GM23338 (cell line): ENCODE results near the gene TXNL4B.

Source experiments
- CREB1 ChIP-seq: fragments of 250-450 bp; sonication (Bioruptor Pico); IDR thresholded peaks from 2 replicates; pipeline ENCODE4 v1.5.0; 2020; ENCODE audit warnings: low read depth, mild to moderate bottlenecking, moderate library complexity
- EZH2 ChIP-seq: fragments of 200-600 bp; sonication (generic); IDR thresholded peaks from one replicate; pipeline ENCODE4 v1.8.0; 2017; ENCODE audit warnings: antibody characterized with exemption, mild to moderate bottlenecking, low read depth; ENCODE audit not compliant: unreplicated experiment
- EZH2phosphoT487 ChIP-seq: fragments of 200-600 bp; sonication (generic); IDR thresholded peaks from one replicate; pipeline ENCODE4 v1.8.1; 2018; ENCODE audit warnings: antibody characterized with exemption; ENCODE audit not compliant: unreplicated experiment
- JUNB ChIP-seq: IDR thresholded peaks from one replicate; pipeline ENCODE4 v1.6.1; 2016; ENCODE audit warnings: antibody characterized with exemption; ENCODE audit not compliant: unreplicated experiment
- NANOG ChIP-seq: IDR thresholded peaks from 2 replicates; pipeline ENCODE4 v1.6.1; 2016; ENCODE audit warnings: antibody characterized with exemption, borderline replicate concordance
- POLR2AphosphoS5 ChIP-seq: IDR thresholded peaks from 2 replicates; pipeline ENCODE4 v1.6.1; 2016; ENCODE audit warnings: antibody characterized with exemption, low read depth
- STAT1 ChIP-seq: IDR thresholded peaks from one replicate; pipeline ENCODE4 v1.6.1; 2016; ENCODE audit warnings: antibody characterized with exemption; ENCODE audit not compliant: unreplicated experiment
- ZNF114 ChIP-seq: fragments of 250-450 bp; sonication (Bioruptor Pico); IDR thresholded peaks from 2 replicates; pipeline ENCODE4 v1.5.0; 2020; ENCODE audit warnings: mild to moderate bottlenecking, moderate library complexity
- ZNF331 ChIP-seq: fragments of 250-450 bp; sonication (Bioruptor Pico); IDR thresholded peaks from 2 replicates; pipeline ENCODE4 v1.5.0; 2020; ENCODE audit warnings: low read depth, mild to moderate bottlenecking, moderate library complexity
- TF ChIP-seq, protein P1 (sequence below), 2 experiments: fragments of 200-600 bp in 1 of 2; sonication (generic) in 1 of 2; conservative IDR thresholded peaks; 2 replicates each; pipeline versions ENCODE4 v1.5.1 to v1.6.1; 2016 to 2017; ENCODE audit warnings: antibody characterized with exemption in 2 of 2, low read depth in 2 of 2, mild to moderate bottlenecking in 2 of 2, moderate library complexity in 1 of 2
- TF ChIP-seq, protein P2 (sequence below): IDR thresholded peaks from one replicate; pipeline ENCODE4 v1.6.1; 2018; ENCODE audit warnings: antibody characterized with exemption; ENCODE audit not compliant: unreplicated experiment
- TF ChIP-seq, protein P3 (sequence below): fragments of 250-450 bp; sonication (Bioruptor Pico); IDR thresholded peaks from 2 replicates; pipeline ENCODE4 v1.5.0; 2020; ENCODE audit warnings: mild to moderate bottlenecking, moderate library complexity
- TF ChIP-seq, protein P4 (sequence below): IDR thresholded peaks from 2 replicates; pipeline ENCODE4 v1.6.1; 2016; ENCODE audit warnings: antibody characterized with exemption

DNA sequence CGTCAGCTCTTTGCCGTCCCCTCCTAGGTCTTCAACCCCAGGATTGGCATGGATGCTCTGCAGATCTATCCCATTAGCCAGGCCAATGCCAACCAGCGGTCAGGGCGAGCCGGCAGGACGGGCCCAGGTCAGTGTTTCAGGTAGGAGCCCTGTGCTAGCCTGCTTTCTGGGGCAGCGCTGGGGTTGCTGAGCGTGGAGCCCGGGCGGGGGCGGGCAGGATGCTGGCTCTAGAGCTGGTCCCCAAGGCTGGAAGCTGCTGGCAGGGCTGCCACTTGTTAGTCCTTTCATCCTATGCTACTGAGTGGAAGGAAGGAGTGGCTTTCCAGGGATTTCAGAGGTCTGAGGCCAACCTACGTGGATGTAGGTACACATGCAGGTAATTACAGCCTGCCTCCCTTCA is 12.6 kb upstream of the TXNL4B start:
- TF ChIP-seq, protein P1, sequence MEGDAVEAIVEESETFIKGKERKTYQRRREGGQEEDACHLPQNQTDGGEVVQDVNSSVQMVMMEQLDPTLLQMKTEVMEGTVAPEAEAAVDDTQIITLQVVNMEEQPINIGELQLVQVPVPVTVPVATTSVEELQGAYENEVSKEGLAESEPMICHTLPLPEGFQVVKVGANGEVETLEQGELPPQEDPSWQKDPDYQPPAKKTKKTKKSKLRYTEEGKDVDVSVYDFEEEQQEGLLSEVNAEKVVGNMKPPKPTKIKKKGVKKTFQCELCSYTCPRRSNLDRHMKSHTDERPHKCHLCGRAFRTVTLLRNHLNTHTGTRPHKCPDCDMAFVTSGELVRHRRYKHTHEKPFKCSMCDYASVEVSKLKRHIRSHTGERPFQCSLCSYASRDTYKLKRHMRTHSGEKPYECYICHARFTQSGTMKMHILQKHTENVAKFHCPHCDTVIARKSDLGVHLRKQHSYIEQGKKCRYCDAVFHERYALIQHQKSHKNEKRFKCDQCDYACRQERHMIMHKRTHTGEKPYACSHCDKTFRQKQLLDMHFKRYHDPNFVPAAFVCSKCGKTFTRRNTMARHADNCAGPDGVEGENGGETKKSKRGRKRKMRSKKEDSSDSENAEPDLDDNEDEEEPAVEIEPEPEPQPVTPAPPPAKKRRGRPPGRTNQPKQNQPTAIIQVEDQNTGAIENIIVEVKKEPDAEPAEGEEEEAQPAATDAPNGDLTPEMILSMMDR (conservative IDR thresholded peaks at IDR 0.05; ENCODE audit: low read depth in 2 of 2): no peak
- TF ChIP-seq EZH2phosphoT487: no peak
- no peak for TF ChIP-seq POLR2AphosphoS5
- TF ChIP-seq CREB1 (CRISPR knock-in tag): no peak
- TF ChIP-seq, protein P2, sequence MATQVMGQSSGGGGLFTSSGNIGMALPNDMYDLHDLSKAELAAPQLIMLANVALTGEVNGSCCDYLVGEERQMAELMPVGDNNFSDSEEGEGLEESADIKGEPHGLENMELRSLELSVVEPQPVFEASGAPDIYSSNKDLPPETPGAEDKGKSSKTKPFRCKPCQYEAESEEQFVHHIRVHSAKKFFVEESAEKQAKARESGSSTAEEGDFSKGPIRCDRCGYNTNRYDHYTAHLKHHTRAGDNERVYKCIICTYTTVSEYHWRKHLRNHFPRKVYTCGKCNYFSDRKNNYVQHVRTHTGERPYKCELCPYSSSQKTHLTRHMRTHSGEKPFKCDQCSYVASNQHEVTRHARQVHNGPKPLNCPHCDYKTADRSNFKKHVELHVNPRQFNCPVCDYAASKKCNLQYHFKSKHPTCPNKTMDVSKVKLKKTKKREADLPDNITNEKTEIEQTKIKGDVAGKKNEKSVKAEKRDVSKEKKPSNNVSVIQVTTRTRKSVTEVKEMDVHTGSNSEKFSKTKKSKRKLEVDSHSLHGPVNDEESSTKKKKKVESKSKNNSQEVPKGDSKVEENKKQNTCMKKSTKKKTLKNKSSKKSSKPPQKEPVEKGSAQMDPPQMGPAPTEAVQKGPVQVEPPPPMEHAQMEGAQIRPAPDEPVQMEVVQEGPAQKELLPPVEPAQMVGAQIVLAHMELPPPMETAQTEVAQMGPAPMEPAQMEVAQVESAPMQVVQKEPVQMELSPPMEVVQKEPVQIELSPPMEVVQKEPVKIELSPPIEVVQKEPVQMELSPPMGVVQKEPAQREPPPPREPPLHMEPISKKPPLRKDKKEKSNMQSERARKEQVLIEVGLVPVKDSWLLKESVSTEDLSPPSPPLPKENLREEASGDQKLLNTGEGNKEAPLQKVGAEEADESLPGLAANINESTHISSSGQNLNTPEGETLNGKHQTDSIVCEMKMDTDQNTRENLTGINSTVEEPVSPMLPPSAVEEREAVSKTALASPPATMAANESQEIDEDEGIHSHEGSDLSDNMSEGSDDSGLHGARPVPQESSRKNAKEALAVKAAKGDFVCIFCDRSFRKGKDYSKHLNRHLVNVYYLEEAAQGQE: no peak
- TF ChIP-seq EZH2: no peak
- TF ChIP-seq STAT1: no peak
- TF ChIP-seq ZNF331 (CRISPR knock-in tag): no peak
- TF ChIP-seq NANOG: no peak
- TF ChIP-seq JUNB: no peak
- TF ChIP-seq, protein P3, sequence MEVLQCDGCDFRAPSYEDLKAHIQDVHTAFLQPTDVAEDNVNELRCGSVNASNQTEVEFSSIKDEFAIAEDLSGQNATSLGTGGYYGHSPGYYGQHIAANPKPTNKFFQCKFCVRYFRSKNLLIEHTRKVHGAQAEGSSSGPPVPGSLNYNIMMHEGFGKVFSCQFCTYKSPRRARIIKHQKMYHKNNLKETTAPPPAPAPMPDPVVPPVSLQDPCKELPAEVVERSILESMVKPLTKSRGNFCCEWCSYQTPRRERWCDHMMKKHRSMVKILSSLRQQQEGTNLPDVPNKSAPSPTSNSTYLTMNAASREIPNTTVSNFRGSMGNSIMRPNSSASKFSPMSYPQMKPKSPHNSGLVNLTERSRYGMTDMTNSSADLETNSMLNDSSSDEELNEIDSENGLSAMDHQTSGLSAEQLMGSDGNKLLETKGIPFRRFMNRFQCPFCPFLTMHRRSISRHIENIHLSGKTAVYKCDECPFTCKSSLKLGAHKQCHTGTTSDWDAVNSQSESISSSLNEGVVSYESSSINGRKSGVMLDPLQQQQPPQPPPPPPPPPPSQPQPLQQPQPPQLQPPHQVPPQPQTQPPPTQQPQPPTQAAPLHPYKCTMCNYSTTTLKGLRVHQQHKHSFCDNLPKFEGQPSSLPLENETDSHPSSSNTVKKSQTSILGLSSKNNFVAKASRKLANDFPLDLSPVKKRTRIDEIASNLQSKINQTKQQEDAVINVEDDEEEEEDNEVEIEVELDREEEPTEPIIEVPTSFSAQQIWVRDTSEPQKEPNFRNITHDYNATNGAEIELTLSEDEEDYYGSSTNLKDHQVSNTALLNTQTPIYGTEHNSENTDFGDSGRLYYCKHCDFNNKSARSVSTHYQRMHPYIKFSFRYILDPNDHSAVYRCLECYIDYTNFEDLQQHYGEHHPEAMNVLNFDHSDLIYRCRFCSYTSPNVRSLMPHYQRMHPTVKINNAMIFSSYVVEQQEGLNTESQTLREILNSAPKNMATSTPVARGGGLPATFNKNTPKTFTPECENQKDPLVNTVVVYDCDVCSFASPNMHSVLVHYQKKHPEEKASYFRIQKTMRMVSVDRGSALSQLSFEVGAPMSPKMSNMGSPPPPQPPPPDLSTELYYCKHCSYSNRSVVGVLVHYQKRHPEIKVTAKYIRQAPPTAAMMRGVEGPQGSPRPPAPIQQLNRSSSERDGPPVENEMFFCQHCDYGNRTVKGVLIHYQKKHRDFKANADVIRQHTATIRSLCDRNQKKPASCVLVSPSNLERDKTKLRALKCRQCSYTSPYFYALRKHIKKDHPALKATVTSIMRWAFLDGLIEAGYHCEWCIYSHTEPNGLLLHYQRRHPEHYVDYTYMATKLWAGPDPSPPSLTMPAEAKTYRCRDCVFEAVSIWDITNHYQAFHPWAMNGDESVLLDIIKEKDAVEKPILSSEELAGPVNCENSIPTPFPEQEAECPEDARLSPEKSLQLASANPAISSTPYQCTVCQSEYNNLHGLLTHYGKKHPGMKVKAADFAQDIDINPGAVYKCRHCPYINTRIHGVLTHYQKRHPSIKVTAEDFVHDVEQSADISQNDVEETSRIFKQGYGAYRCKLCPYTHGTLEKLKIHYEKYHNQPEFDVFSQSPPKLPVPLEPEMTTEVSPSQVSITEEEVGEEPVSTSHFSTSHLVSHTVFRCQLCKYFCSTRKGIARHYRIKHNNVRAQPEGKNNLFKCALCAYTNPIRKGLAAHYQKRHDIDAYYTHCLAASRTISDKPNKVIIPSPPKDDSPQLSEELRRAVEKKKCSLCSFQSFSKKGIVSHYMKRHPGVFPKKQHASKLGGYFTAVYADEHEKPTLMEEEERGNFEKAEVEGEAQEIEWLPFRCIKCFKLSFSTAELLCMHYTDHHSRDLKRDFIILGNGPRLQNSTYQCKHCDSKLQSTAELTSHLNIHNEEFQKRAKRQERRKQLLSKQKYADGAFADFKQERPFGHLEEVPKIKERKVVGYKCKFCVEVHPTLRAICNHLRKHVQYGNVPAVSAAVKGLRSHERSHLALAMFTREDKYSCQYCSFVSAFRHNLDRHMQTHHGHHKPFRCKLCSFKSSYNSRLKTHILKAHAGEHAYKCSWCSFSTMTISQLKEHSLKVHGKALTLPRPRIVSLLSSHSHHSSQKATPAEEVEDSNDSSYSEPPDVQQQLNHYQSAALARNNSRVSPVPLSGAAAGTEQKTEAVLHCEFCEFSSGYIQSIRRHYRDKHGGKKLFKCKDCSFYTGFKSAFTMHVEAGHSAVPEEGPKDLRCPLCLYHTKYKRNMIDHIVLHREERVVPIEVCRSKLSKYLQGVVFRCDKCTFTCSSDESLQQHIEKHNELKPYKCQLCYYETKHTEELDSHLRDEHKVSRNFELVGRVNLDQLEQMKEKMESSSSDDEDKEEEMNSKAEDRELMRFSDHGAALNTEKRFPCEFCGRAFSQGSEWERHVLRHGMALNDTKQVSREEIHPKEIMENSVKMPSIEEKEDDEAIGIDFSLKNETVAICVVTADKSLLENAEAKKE (CRISPR knock-in tag): no peak
- no peak for TF ChIP-seq ZNF114 (CRISPR knock-in tag)
- TF ChIP-seq, protein P4, sequence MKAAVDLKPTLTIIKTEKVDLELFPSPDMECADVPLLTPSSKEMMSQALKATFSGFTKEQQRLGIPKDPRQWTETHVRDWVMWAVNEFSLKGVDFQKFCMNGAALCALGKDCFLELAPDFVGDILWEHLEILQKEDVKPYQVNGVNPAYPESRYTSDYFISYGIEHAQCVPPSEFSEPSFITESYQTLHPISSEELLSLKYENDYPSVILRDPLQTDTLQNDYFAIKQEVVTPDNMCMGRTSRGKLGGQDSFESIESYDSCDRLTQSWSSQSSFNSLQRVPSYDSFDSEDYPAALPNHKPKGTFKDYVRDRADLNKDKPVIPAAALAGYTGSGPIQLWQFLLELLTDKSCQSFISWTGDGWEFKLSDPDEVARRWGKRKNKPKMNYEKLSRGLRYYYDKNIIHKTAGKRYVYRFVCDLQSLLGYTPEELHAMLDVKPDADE: no peak
